CD4-positive, CD25-positive, alpha-beta regulatory T cell (primary cell): ENCODE results near the gene SRGAP1. TPM values are rescaled to one million over a fixed set of nuclear protein-coding genes. Genes with fewer than 3 reads are reported as not detected.

ENCODE experiments used
- ATAC-seq, 2 donors: fragments of 150-1000 bp; cut with Tn5 transposase; one replicate each; pipeline ENCODE4 v1.10.0; 2021; ENCODE audit warnings: low read depth in 2 of 2, moderate number of reproducible peaks in 2 of 2, moderate library complexity in 1 of 2
- DNase-seq, 3 donors: peaks; one replicate each; pipeline versions ENCODE4 v3.0.0 to v3.0.0-alpha.2; 2012 to 2022; ENCODE audit warnings: mixed read lengths in 1 of 3
- H3K27ac ChIP-seq: one replicate; pipeline ENCODE4 v1.7.0; 2013; ENCODE audit warnings: mild to moderate bottlenecking, low read length; ENCODE audit not compliant: insufficient read depth, poor library complexity, severe bottlenecking
- H3K27me3 ChIP-seq: one replicate; pipeline ENCODE4 v1.7.0; 2013; ENCODE audit warnings: low read length; ENCODE audit not compliant: control insufficient read depth, insufficient read depth
- H3K36me3 ChIP-seq: one replicate; pipeline ENCODE4 v1.7.0; 2013; ENCODE audit warnings: mild to moderate bottlenecking, low read length, moderate library complexity; ENCODE audit not compliant: control insufficient read depth, insufficient read depth
- H3K4me1 ChIP-seq: 2 replicates; pipeline ENCODE4 v1.7.0; 2013; ENCODE audit warnings: mild to moderate bottlenecking, low read length; ENCODE audit not compliant: insufficient read depth, control insufficient read depth, poor library complexity, severe bottlenecking
- H3K4me3 ChIP-seq: one replicate; pipeline ENCODE4 v1.7.0; 2013; ENCODE audit warnings: low read depth, mild to moderate bottlenecking, low read length, moderate library complexity
- H3K9me3 ChIP-seq, 2 experiments: 1 replicate in 1 of 2; 2 replicates in 1 of 2; pipeline ENCODE4 v1.7.0; 2013; ENCODE audit warnings: low read length in 2 of 2, mild to moderate bottlenecking in 1 of 2, moderate library complexity in 1 of 2; ENCODE audit not compliant: control insufficient read depth in 2 of 2
- H3K27ac Mint-ChIP-seq, 3 donors: one replicate each; pipeline ENCODE4 v1.8.0; 2020 to 2022; ENCODE audit warnings: mild to moderate bottlenecking in 3 of 3, mixed read lengths in 3 of 3, moderate library complexity in 2 of 3
- H3K27me3 Mint-ChIP-seq: one replicate; pipeline ENCODE4 v1.8.0; 2022; ENCODE audit warnings: mild to moderate bottlenecking, mixed read lengths
- H3K36me3 Mint-ChIP-seq: one replicate; pipeline ENCODE4 v1.8.0; 2020; ENCODE audit warnings: mixed read lengths
- H3K4me1 Mint-ChIP-seq, 4 donors: one replicate each; pipeline ENCODE4 v1.8.0; 2020 to 2022; ENCODE audit warnings: mixed read lengths in 4 of 4, mild to moderate bottlenecking in 1 of 4
- H3K4me3 Mint-ChIP-seq, 4 donors: one replicate each; pipeline ENCODE4 v1.8.0; 2020 to 2022; ENCODE audit warnings: mild to moderate bottlenecking in 4 of 4, mixed read lengths in 4 of 4, moderate library complexity in 3 of 4
- H3K9me3 Mint-ChIP-seq, 7 donors: one replicate each; pipeline ENCODE4 v1.8.0; 2020 to 2022; ENCODE audit warnings: mixed read lengths in 7 of 7, mild to moderate bottlenecking in 3 of 7, moderate library complexity in 2 of 7
- polyA plus RNA-seq, 4 donors: library from polyadenylated mRNA; unstranded; fragments of 300-500 nt; fragmentation: Illumina TruSeq; gene quantifications; one replicate each; pipeline ENCODE4 v1.2.3, GENCODE V29; 2021
- total RNA-seq: library from RNA; stranded (reverse); gene quantifications from one replicate; pipeline ENCODE4 v1.2.3, GENCODE V29; 2022

Gene SRGAP1
- total and polyA plus RNA-seq, 5 donors from 2014 or later: 0.01 to 0.07 (median 0.02) TPM; not detected in 1

GRCh38 chr12:64205542-64205941 lies 361.0 kb downstream of the SRGAP1 start:
- Histone ChIP-seq H3K27me3 (no peaks in the 10 kb centered on the region), H3K4me1 (no peaks in the 10 kb centered on the region), H3K4me3 (no peak overlapping the region), H3K27ac (no peak overlapping the region), H3K9me3 (no peaks in the 10 kb centered on the region), H3K36me3 (peaks cover 31% of the 10 kb centered on the region)
- DNase-seq: no peak
- no peak for ATAC-seq
- H3K36me3 Mint-ChIP-seq: peaks cover 49% of the 10 kb centered on the region
- no peak overlapping the region for H3K27ac Mint-ChIP-seq
- H3K9me3 Mint-ChIP-seq: no peaks in the 10 kb centered on the region
- H3K4me3 Mint-ChIP-seq: no peak overlapping the region
- peaks cover 0 to 3% (median 0%) of the 10 kb centered on the region in 4 donors for H3K4me1 Mint-ChIP-seq
- no peaks in the 10 kb centered on the region for H3K27me3 Mint-ChIP-seq

- no peaks in the 10 kb centered on the region for H3K4me1 ChIP-seq
- H3K4me3 ChIP-seq: no peak overlapping the region
- no peaks in the 10 kb centered on the region for H3K9me3 ChIP-seq
- H3K27me3 Mint-ChIP-seq: no peaks in the 10 kb centered on the region
- H3K4me3 Mint-ChIP-seq: no peak overlapping the region
- DNase-seq: no peak
- H3K27me3 ChIP-seq: no peaks in the 10 kb centered on the region
- H3K36me3 ChIP-seq: peaks cover 32% of the 10 kb centered on the region
- ATAC-seq: no peak
- no peaks in the 10 kb centered on the region for H3K9me3 Mint-ChIP-seq
- peaks cover 54% of the 10 kb centered on the region for H3K36me3 Mint-ChIP-seq
- H3K4me1 Mint-ChIP-seq: peaks cover 0 to 3% (median 0%) of the 10 kb centered on the region in 4 donors
- H3K27ac Mint-ChIP-seq: no peak overlapping the region
- H3K27ac ChIP-seq: no peak overlapping the region
Observed at GRCh38 chr12:64207453-64207852, 363.0 kb downstream of the SRGAP1 start.

Other genes with a start within 250 kb of the SRGAP1 start
- 0.84 TPM for gene DPY19L2, start 176.2 kb upstream of the SRGAP1 start, total RNA-seq
- 1 to 10 TPM in 2 of 4 donors, under 1 TPM in 2; 0.23 to 2.3 (median 0.99) TPM for gene DPY19L2, start 176.2 kb upstream of the SRGAP1 start, polyA plus RNA-seq
- 8.9 TPM for gene RXYLT1, start 64.8 kb upstream of the SRGAP1 start, total RNA-seq
- 10 to 100 TPM; 11.7 to 15.5 (median 13.4) TPM for gene RXYLT1, start 64.8 kb upstream of the SRGAP1 start, polyA plus RNA-seq